PFSK-1 (cell line): ENCODE data around the gene YDJC.

Experiments used
- SIN3A ChIP-seq: IDR thresholded peaks from 2 replicates; pipeline ENCODE4 v1.6.1; 2012; ENCODE audit warnings: mild to moderate bottlenecking, low read length, moderate library complexity, borderline replicate concordance; ENCODE audit not compliant: insufficient read depth
- TAF1 ChIP-seq: IDR thresholded peaks from 2 replicates; pipeline ENCODE4 v1.6.1; 2012; ENCODE audit warnings: low read length, control low read depth, borderline replicate concordance; ENCODE audit not compliant: insufficient read depth

DNA sequence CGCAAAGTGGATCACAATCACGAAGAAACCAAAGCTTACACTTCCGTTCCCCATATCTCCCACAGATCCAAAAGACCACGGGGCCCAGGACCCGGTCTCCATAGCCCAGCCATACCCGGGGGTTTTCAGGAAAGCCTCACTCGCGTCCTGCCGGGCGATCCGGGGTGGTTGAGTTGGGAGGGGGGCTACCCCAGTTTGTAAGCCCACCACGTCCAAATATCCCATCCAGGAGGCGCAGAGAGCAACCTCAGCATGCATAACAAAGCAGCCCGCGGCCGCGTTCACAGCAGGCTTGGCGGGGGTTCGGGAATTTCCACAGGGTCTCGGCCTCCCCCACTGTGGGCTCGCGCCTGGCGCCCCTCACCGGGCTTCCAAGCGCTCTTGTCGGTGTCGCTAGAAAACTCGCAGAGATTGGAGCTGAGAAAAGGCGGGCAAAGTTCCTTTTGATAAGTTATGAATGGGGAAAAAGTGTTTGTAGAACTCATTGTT, 21.7 kb upstream of the YDJC start:
- TF ChIP-seq SIN3A (no peak), TAF1 (no peak)
